Measurements from ENCODE around the gene TNC. TPM values are rescaled to one million over a fixed set of nuclear protein-coding genes. Genes with fewer than 3 reads are reported as not detected.

The TNC gene
- total and polyA plus RNA-seq, 2 donors (not counting 3 experiments of a cell fraction or from before 2014, with no cell fraction given) = 0.29 TPM; not detected in 1

- H3K27me3 ChIP-seq (ENCODE audit: control insufficient read depth in 2 of 2, insufficient read depth in 2 of 2, low read length in 2 of 2) = no peaks in the 10 kb centered on the region
- CTCF ChIA-PET = no interaction called here
- FAIRE-seq (no peak), DNase-seq (ENCODE audit: low read depth, low spot score) (no peak)
- no peak overlapping the region for H3K27ac ChIP-seq (ENCODE audit: insufficient read depth, low read depth, low read length)
- intact Hi-C loops (cut with micrococcal nuclease) (no loop called here), dilution Hi-C loops (cut with MboI; ENCODE audit: extremely low pct_ligation_motif_present, low sequenced_read_pairs) (no loop called here)
- H3K36me3 ChIP-seq (ENCODE audit: control insufficient read depth in 2 of 2, extremely low read depth in 1 of 2, insufficient read depth in 2 of 2, low read length in 2 of 2) = no peaks in the 10 kb centered on the region
- no peaks in the 10 kb centered on the region for H3K9me1 ChIP-seq (replicated peaks; ENCODE audit: control insufficient read depth, extremely low read depth, insufficient read depth, low read length)
- no peak overlapping the region for H3K9ac ChIP-seq (replicated peaks; ENCODE audit: extremely low read depth, insufficient read depth, low read length)
- no peak overlapping the region for H3K4me2 ChIP-seq (ENCODE audit: insufficient read depth, low read length)
- H3K79me2 ChIP-seq (ENCODE audit: control insufficient read depth, insufficient read depth, low read length) = no peaks in the 10 kb centered on the region
- POLR2A ChIA-PET = no interaction called here
- TF ChIP-seq GATA2 (IDR thresholded peaks at IDR 0.05; ENCODE audit: insufficient read depth, insufficient read length, low read depth, low read length) (no peak), MYC (IDR thresholded peaks at IDR 0.05; ENCODE audit: low read depth, low read length) (no peak), CTCF (IDR thresholded peaks at IDR 0.05; ENCODE audit: extremely low read depth in 1 of 2, insufficient read depth in 1 of 2, low read depth in 1 of 2, low read length in 2 of 2) (no peak), FOS (IDR thresholded peaks at IDR 0.05; ENCODE audit: borderline replicate concordance, insufficient read depth, low read length) (no peak), POLR2AphosphoS5 (IDR thresholded peaks at IDR 0.05; ENCODE audit: insufficient read depth, low read depth, low read length) (no peak)
- H2AFZ ChIP-seq (ENCODE audit: low read depth, low read length) = no peak overlapping the region
- H3K4me3 ChIP-seq (replicated peaks in 1 of 3; ENCODE audit: insufficient read depth in 1 of 3, low read depth in 1 of 3, low read length in 3 of 3) = no peak overlapping the region
- no peaks in the 10 kb centered on the region for H3K9me3 ChIP-seq (replicated peaks; ENCODE audit: control insufficient read depth, insufficient read depth, low read length)
- no TSS peak for BruUV-seq (replicated peaks)
- no peaks in the 10 kb centered on the region for H4K20me1 ChIP-seq (replicated peaks; ENCODE audit: control insufficient read depth, extremely low read depth, insufficient read depth, low read length)
- no peaks in the 10 kb centered on the region for H3K4me1 ChIP-seq (ENCODE audit: control insufficient read depth, extremely low read depth, insufficient read depth, low read length)
These were observed 131.9 kb downstream of the TNC start for GRCh38 chr9:114985959-114986501.

GRCh38 chr9:114981063-114981462, 136.9 kb downstream of the TNC start:
- Histone ChIP-seq H3K27me3 (ENCODE audit: control insufficient read depth in 2 of 2, insufficient read depth in 2 of 2, low read length in 2 of 2) (no peaks in the 10 kb centered on the region), H3K4me2 (ENCODE audit: insufficient read depth, low read length) (no peak overlapping the region), H3K9me1 (replicated peaks; ENCODE audit: control insufficient read depth, extremely low read depth, insufficient read depth, low read length) (no peaks in the 10 kb centered on the region), H3K4me1 (ENCODE audit: control insufficient read depth, extremely low read depth, insufficient read depth, low read length) (no peaks in the 10 kb centered on the region), H3K27ac (ENCODE audit: insufficient read depth, low read depth, low read length) (no peak overlapping the region), H3K79me2 (ENCODE audit: control insufficient read depth, insufficient read depth, low read length) (no peaks in the 10 kb centered on the region), H3K36me3 (ENCODE audit: control insufficient read depth in 2 of 2, extremely low read depth in 1 of 2, insufficient read depth in 2 of 2, low read length in 2 of 2) (no peaks in the 10 kb centered on the region), H3K4me3 (replicated peaks in 1 of 3; ENCODE audit: insufficient read depth in 1 of 3, low read depth in 1 of 3, low read length in 3 of 3) (no peak overlapping the region), H3K9ac (replicated peaks; ENCODE audit: extremely low read depth, insufficient read depth, low read length) (no peak overlapping the region), H4K20me1 (replicated peaks; ENCODE audit: control insufficient read depth, extremely low read depth, insufficient read depth, low read length) (no peaks in the 10 kb centered on the region), H3K9me3 (replicated peaks; ENCODE audit: control insufficient read depth, insufficient read depth, low read length) (no peaks in the 10 kb centered on the region), H2AFZ (ENCODE audit: low read depth, low read length) (no peak overlapping the region)
- no TSS peak for BruUV-seq (replicated peaks)
- TF ChIP-seq POLR2AphosphoS5 (IDR thresholded peaks at IDR 0.05; ENCODE audit: insufficient read depth, low read depth, low read length) (no peak), POLR2A (IDR thresholded peaks at IDR 0.05; ENCODE audit: low read depth, low read length) (no peak), CTCF (IDR thresholded peaks at IDR 0.05; ENCODE audit: extremely low read depth in 1 of 2, insufficient read depth in 1 of 2, low read depth in 1 of 2, low read length in 2 of 2) (no peak), EZH2 (IDR thresholded peaks at IDR 0.05; ENCODE audit: borderline replicate concordance, low read depth, low read length, severe bottlenecking) (no peak)
- FAIRE-seq = no peak
- ChIA-PET CTCF (interaction anchor here (1.1 to 2.7 kb wide), 2 partner anchors 10 to 11 kb away, joined by 3 to 10 read pairs; no protein-coding TSS in a partner anchor), POLR2A (no interaction called here)
- intact Hi-C loops (cut with micrococcal nuclease) = no loop called here
- dilution Hi-C loops (cut with MboI; ENCODE audit: extremely low pct_ligation_motif_present, low sequenced_read_pairs) = no loop called here
- no peak for DNase-seq (ENCODE audit: low read depth, low spot score)

All from endothelial cell of umbilical vein (primary cell).